HUES6 (cell line): ENCODE data around the gene TMCC1.

Source experiments
- H3K27ac ChIP-seq: 2 replicates; pipeline ENCODE4 v1.7.0; 2013; ENCODE audit warnings: low read depth, mild to moderate bottlenecking, low read length, inconsistent platforms
- H3K27me3 ChIP-seq: 2 replicates; pipeline ENCODE4 v1.6.1; 2013; ENCODE audit warnings: low read length; ENCODE audit not compliant: control insufficient read depth, insufficient read depth
- H3K36me3 ChIP-seq: 2 replicates; pipeline ENCODE4 v1.6.1; 2013; ENCODE audit warnings: low read length; ENCODE audit not compliant: control insufficient read depth, insufficient read depth
- H3K4me1 ChIP-seq: 2 replicates; pipeline ENCODE4 v1.6.1; 2013; ENCODE audit warnings: low read length; ENCODE audit not compliant: control insufficient read depth, insufficient read depth
- H3K4me3 ChIP-seq: 2 replicates; pipeline ENCODE4 v1.5.1; 2013; ENCODE audit warnings: low read depth, low read length
- H3K9ac ChIP-seq: one replicate; pipeline ENCODE4 v1.6.1; 2013; ENCODE audit warnings: mild to moderate bottlenecking, low read length
- H3K9me3 ChIP-seq: 2 replicates; pipeline ENCODE4 v1.6.1; 2013; ENCODE audit warnings: low read depth, low read length; ENCODE audit not compliant: control insufficient read depth, insufficient read depth

Gene TMCC1

DNA sequence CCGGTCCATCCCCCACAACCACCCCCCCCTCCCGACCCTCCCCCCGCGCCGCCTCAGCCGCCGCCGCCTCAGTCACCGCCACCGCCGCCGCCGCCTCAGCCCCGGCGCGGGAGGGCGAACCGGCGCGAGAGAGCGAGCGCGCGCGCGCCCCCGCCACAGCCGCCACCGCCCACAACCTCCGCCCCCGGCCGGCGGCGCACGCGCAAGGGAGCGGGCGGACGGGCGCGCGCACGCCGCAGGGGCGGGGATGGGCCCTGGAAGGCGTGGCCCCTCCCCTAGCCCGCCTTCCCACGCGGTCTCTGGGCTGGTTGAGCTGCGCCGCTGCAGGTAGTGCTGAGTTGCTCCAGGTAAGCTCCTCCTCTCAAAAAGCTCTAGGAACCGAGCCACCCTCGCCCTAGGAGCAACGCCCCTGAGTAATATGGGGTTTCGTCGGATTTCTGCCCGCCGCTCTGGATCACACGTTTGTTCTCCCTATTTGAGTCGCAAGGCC, at the start of gene TMCC1:
Gene TMCC1 (minus strand): TSS at position 131 of the 490 bp plus-strand sequence.
- Histone ChIP-seq H3K9ac (peak within 1 kb of the TSS; percentile 80), H3K4me3 (peak within 1 kb of the TSS; percentile 93), H3K9me3 (no peaks in the 10 kb centered on the region), H3K27me3 (no peaks in the 10 kb centered on the region), H3K27ac (peak within 1 kb of the TSS; percentile 71; the same call in 1 of the 2 replicates), H3K36me3 (peaks cover 6% of the 10 kb centered on the region), H3K4me1 (peaks cover 24% of the 10 kb centered on the region)

DNA sequence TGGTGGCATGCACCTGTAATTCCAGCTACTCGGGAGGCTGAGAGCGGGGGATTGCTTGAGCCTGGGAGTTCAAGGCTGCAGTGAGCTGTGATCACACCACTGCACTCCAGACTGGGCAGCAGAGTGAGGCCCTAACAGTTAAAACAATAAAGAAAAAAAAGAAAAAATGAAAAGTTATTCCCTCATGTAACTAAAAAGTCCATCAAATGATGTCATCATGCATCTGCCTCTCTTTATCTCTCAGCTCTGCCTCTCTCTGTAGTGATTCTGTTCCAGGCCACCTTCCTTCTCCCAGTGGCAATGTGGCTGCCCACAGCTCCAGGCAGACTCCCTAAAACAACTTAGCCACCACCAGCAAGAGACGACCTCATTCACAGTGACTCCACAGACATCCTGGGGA, 49.5 kb upstream of the TMCC1 start:
- Histone ChIP-seq H3K36me3 (no peaks in the 10 kb centered on the region), H3K9me3 (peaks cover 7% of the 10 kb centered on the region), H3K27ac (no peak overlapping the region), H3K9ac (no peak overlapping the region), H3K27me3 (peaks cover 4% of the 10 kb centered on the region; the same call in 1 of the 2 replicates), H3K4me3 (no peak overlapping the region), H3K4me1 (peaks cover 2% of the 10 kb centered on the region; the same call in 1 of the 2 replicates)

DNA sequence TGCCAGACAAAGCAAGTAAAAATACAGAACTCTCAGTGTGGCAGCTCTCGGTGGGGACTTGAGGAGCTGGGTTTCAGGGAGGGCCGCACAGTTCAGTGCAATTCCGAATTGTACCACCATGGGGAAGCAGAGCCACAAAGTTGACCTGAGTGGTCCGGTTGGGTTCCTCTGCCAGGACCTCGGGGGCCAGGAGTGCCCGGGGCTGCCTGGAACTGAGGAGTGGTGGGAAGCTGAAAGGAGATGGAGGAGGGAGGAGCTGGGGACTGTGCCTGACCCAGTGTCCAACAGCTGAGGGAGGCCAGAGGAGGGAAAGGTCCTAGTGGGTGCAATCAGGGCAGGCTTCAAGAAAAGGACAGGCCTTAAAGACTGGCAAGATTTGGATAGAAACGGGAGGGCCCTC, 48.8 kb upstream of the TMCC1 start:
- H3K27me3 ChIP-seq = peaks cover 4% of the 10 kb centered on the region; the same call in 1 of the 2 replicates
- no peaks in the 10 kb centered on the region for H3K36me3 ChIP-seq
- no peak overlapping the region for H3K27ac ChIP-seq
- H3K9ac ChIP-seq = no peak overlapping the region
- H3K4me1 ChIP-seq = peaks cover 2% of the 10 kb centered on the region; the same call in 1 of the 2 replicates
- no peak overlapping the region for H3K4me3 ChIP-seq
- peaks cover 7% of the 10 kb centered on the region for H3K9me3 ChIP-seq

DNA sequence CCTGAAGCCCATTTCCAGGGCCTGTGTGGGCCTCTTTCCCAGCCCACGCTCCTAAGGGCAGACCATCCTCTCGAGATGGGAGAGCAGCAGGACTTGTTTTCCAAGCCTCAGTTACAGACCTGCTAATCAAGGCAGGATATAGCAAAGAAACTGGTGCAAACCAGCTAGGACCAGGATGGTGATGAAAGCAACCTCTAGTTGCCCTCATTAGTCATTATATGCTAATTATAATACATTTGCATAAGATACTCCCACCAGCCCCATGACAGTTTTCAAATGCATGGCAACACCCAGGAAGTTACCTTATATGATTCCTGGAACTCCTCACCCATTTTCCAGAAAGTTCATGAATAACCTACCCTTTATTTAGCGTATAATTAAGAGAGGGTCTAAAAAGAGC, 46.6 kb upstream of the TMCC1 start:
- Histone ChIP-seq H3K27ac (no peak overlapping the region), H3K36me3 (no peaks in the 10 kb centered on the region), H3K4me3 (no peak overlapping the region), H3K4me1 (peaks cover 2% of the 10 kb centered on the region; the same call in 1 of the 2 replicates), H3K9me3 (0 out of 2 replicates have a peak, but pooled peaks cover under 1% of the 10 kb centered on the region), H3K9ac (no peak overlapping the region), H3K27me3 (peaks cover under 1% of the 10 kb centered on the region; the same call in 1 of the 2 replicates)

DNA sequence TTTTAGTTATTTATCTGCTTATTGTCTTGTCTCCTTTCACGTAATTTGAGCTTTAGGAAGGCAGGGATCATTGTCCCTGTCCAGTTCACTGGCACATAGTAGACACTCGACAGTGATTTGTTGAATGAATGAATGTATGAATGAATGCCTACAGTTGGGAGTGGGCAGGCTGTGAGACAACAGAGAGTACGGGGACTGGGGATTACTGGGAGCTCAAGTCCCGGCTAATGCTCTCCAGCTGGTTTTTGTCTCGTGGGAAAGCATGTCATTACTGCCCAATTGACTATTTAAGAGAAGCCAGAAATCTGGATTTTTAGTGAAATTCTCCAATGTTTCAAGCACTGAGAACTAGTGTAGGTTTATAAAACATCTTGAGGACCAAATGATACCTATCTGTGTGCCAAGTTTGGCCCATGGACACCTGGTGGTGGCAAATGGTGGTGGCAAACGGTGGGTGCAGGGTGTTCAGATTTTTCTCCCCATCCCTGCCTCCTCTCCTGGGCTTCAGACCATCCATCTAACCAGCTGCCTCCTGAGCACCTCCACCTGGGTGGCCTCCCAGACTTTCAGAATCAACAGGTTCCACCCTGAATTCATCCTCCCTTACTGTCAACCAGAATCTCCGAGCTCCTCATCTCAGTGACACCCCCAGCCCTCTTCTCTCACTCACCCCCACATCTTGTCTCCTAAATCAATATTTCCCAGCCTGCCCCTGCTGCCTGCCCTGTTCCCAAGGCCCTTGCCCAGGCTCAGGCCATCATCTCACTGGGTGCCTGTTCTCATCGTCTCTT, 44.8 kb upstream of the TMCC1 start:
- H3K27ac ChIP-seq = no peak overlapping the region
- H3K9ac ChIP-seq = no peak overlapping the region
- peaks cover 2% of the 10 kb centered on the region; the same call in 1 of the 2 replicates for H3K4me1 ChIP-seq
- peaks cover 10% of the 10 kb centered on the region for H3K27me3 ChIP-seq
- H3K4me3 ChIP-seq = no peak overlapping the region
- H3K36me3 ChIP-seq = no peaks in the 10 kb centered on the region
- H3K9me3 ChIP-seq = no peaks in the 10 kb centered on the region

DNA sequence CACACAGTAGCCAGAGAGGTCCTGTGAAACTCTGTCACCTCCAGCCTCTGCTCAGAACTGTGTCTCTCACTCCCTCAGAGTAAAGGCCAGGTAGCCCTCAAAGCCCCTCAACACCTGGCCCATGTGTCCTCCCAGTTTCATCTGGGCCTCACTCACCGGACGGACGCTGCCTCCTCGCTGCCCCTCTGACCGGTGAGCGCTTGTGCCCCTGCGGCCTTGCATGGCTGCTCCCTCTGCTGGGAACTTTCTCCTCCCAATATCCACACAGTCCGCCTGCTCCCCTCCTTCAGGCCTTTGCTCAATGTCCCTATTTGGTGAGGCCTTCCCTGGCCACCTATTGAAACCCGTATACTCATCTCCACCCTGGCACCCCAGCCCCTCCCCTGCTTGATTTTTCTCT, 44.2 kb upstream of the TMCC1 start:
- Histone ChIP-seq H3K27me3 (peaks cover 10% of the 10 kb centered on the region), H3K4me1 (peaks cover 2% of the 10 kb centered on the region; the same call in 1 of the 2 replicates), H3K4me3 (no peak overlapping the region), H3K36me3 (no peaks in the 10 kb centered on the region), H3K9me3 (no peaks in the 10 kb centered on the region), H3K27ac (no peak overlapping the region), H3K9ac (no peak overlapping the region)

DNA sequence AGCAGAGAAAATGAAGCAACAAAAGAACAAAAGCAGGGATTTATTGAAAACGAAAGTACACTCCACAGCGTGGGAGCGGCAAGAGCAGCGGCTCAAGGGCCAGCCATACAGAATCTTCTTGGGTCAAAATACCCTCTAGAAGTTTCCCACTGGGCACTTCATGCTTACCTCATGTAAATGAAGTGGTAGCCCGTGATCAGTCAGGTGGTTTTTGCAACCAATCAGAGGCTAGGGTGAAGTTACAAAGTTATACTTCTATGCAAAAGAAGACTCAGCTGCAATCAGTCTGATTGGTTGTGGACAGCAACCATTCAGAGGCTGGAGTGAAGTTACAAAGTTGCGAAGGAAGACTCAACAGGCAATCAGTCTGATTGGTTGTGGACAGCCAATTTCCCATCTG, 43.2 kb upstream of the TMCC1 start:
- no peaks in the 10 kb centered on the region for H3K9me3 ChIP-seq
- no peaks in the 10 kb centered on the region for H3K36me3 ChIP-seq
- H3K4me1 ChIP-seq = no peaks in the 10 kb centered on the region
- H3K27me3 ChIP-seq = peaks cover 10% of the 10 kb centered on the region
- H3K9ac ChIP-seq = no peak overlapping the region
- no peak overlapping the region for H3K4me3 ChIP-seq
- H3K27ac ChIP-seq = no peak overlapping the region

DNA sequence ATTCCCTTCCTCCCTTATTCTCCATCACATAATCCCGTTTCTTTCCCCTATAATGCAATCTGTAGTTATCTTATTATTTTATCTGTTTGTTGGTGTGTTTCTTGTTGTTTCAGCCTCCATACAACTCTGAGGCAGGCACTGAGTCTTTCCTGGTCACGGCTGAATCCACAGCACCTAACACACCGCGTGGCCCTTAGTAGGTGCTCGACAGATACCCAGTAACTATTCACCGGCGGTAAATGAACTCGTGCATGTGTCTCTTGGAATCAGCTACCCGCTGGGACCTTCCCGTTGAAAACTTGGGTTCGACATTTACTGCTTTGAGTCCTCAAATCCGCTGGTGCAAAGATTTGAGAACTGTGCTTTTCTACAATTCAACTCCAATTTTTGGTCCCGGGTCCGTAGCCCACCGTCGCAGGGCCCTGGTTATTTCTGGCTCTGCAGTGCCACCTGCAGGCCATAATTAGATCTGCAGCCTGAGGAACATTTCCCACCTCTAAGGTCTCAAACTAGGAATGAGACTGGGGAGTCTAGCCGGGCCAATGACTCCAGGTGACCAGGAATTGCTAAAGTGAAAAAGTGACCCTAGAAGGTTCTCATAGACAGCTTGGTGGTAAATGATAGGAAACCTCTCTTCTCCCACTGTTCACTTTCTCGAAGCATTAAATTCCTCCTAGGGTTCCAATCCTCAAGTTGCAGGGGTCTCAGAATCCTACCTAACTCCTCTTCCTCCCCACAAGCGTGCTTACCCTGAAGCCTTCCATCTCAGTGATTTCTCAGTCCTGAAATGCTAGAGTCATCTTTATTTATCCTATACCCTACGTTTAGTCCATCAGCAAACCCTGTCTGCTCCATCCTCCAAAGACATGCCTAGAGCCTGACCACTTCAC, 41.0 kb upstream of the TMCC1 start:
- Histone ChIP-seq H3K4me3 (0 out of 2 replicates have a peak overlapping the region, but pooled peaks have one; percentile 14), H3K36me3 (no peaks in the 10 kb centered on the region), H3K9me3 (peaks cover 13% of the 10 kb centered on the region), H3K9ac (no peak overlapping the region), H3K4me1 (no peaks in the 10 kb centered on the region), H3K27ac (no peak overlapping the region), H3K27me3 (peaks cover 10% of the 10 kb centered on the region)

DNA sequence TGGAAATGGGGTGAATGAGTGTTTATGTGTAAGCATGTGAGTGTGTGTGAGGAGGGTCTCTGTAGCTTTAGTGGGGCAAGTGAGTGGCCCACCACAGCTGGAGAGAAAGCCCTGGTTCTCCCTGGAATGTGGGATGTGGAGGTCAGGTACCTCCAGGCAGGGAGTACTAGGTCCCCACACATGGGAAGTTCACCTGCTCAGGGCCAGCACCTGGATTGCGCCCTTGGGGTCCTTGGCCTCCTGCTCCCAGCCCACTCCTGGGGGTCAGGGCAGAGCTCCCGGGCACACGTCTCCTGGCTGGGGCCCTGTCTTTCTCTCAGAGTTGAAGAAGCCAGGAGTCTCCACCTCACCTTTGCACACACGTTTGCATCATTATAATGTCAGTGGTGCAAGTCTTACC, 40.0 kb upstream of the TMCC1 start:
- H3K27me3 ChIP-seq = peaks cover 10% of the 10 kb centered on the region
- no peaks in the 10 kb centered on the region for H3K4me1 ChIP-seq
- no peak overlapping the region for H3K9ac ChIP-seq
- no peaks in the 10 kb centered on the region for H3K36me3 ChIP-seq
- peaks cover 18% of the 10 kb centered on the region for H3K9me3 ChIP-seq
- no peak overlapping the region for H3K4me3 ChIP-seq
- no peak overlapping the region for H3K27ac ChIP-seq

DNA sequence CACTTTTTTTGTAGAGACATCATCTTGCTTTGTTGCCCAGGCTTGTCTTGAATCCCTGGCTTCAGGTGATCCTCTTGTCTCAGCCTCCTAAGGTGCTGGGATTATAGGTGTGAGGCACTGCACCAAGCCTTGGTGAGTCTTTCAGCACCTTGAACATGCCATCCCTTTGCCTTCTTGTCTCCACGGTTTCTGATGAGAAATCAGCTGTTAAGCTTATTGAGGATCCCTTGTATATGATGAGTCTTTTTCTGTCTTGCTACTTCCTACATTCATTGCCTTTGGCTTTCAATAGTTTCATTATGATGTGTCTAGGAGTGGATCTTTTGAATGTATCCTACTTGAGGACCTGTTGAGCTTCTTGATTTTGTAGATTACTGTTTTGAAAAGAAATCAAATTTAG, 35.9 kb upstream of the TMCC1 start:
- no peak overlapping the region for H3K9ac ChIP-seq
- H3K36me3 ChIP-seq = no peaks in the 10 kb centered on the region
- no peaks in the 10 kb centered on the region for H3K4me1 ChIP-seq
- H3K27ac ChIP-seq = no peak overlapping the region
- H3K9me3 ChIP-seq = peaks cover 25% of the 10 kb centered on the region
- no peak overlapping the region for H3K4me3 ChIP-seq
- H3K27me3 ChIP-seq = peaks cover 10% of the 10 kb centered on the region
